Mesendoderm (in vitro differentiated cells): ENCODE data around the gene CERS5.

ENCODE experiments used
- DNase-seq: peaks from one replicate; pipeline ENCODE4 v3.0.0; 2013
- H2AK5ac ChIP-seq: 2 replicates; pipeline ENCODE4 v1.6.1; 2013; ENCODE audit warnings: low read length, inconsistent platforms
- H2BK120ac ChIP-seq: 2 replicates; pipeline ENCODE4 v1.6.1; 2013; ENCODE audit warnings: low read depth, mild to moderate bottlenecking, low read length, moderate library complexity, mixed read lengths
- H2BK15ac ChIP-seq: replicated peaks from 2 replicates; pipeline ENCODE4 v1.6.1; 2013; ENCODE audit warnings: low read depth, mild to moderate bottlenecking, moderate library complexity
- H2BK5ac ChIP-seq: 2 replicates; pipeline ENCODE4 v1.6.1; 2013; ENCODE audit warnings: low read length, inconsistent platforms
- H3K18ac ChIP-seq: 2 replicates; pipeline ENCODE4 v1.6.1; 2013; ENCODE audit warnings: mild to moderate bottlenecking, low read length, mixed read lengths
- H3K23ac ChIP-seq: one replicate; pipeline ENCODE4 v1.6.1; 2013; ENCODE audit warnings: low read length
- H3K27ac ChIP-seq: 2 replicates; pipeline ENCODE4 v1.5.1; 2013; ENCODE audit warnings: low read depth, mild to moderate bottlenecking, inconsistent platforms, low read length, moderate library complexity
- H3K27me3 ChIP-seq: 2 replicates; pipeline ENCODE4 v1.6.1; 2013; ENCODE audit warnings: low read length, control low read depth, mild to moderate bottlenecking, inconsistent platforms; ENCODE audit not compliant: insufficient read depth, poor library complexity
- H3K36me3 ChIP-seq: 2 replicates; pipeline ENCODE4 v1.6.1; 2013; ENCODE audit warnings: low read length, inconsistent platforms; ENCODE audit not compliant: control insufficient read depth, insufficient read depth
- H3K4ac ChIP-seq: one replicate; pipeline ENCODE4 v1.6.1; 2013; ENCODE audit warnings: low read depth, mild to moderate bottlenecking, low read length, moderate library complexity
- H3K4me1 ChIP-seq: 2 replicates; pipeline ENCODE4 v1.6.1; 2013; ENCODE audit warnings: low read depth, low read length, inconsistent platforms; ENCODE audit not compliant: control insufficient read depth
- H3K4me2 ChIP-seq: 2 replicates; pipeline ENCODE4 v1.6.1; 2013; ENCODE audit warnings: low read length
- H3K4me3 ChIP-seq: 2 replicates; pipeline ENCODE4 v1.5.1; 2013; ENCODE audit warnings: mild to moderate bottlenecking, low read length
- H3K56ac ChIP-seq: one replicate; pipeline ENCODE4 v1.6.1; 2013; ENCODE audit warnings: low read length
- H3K79me1 ChIP-seq: 2 replicates; pipeline ENCODE4 v1.6.1; 2013; ENCODE audit warnings: low read length, inconsistent platforms
- H3K79me2 ChIP-seq: 2 replicates; pipeline ENCODE4 v1.6.1; 2013; ENCODE audit warnings: mild to moderate bottlenecking, low read length; ENCODE audit not compliant: control insufficient read depth, insufficient read depth
- H3K9ac ChIP-seq: 2 replicates; pipeline ENCODE4 v1.6.1; 2013; ENCODE audit warnings: low read length, inconsistent platforms
- H4K5ac ChIP-seq: one replicate; pipeline ENCODE4 v1.6.1; 2013; ENCODE audit warnings: low read length
- H4K8ac ChIP-seq: one replicate; pipeline ENCODE4 v1.6.1; 2013; ENCODE audit warnings: low read depth, mild to moderate bottlenecking, control low read depth, low read length, moderate library complexity
- WGBS: extraction: QIAGEN DNeasy Blood & Tissue Kit; methylation state at CpG from one replicate; pipeline ENCODE4 v1.1.7; 2013; ENCODE audit warnings: low lambda C conversion rate, missing lambda C conversion rate; ENCODE audit not compliant: insufficient coverage; ENCODE audit errors: extremely low coverage; 5-methylcytosine and 5-hydroxymethylcytosine counted together

The CERS5 gene

DNA sequence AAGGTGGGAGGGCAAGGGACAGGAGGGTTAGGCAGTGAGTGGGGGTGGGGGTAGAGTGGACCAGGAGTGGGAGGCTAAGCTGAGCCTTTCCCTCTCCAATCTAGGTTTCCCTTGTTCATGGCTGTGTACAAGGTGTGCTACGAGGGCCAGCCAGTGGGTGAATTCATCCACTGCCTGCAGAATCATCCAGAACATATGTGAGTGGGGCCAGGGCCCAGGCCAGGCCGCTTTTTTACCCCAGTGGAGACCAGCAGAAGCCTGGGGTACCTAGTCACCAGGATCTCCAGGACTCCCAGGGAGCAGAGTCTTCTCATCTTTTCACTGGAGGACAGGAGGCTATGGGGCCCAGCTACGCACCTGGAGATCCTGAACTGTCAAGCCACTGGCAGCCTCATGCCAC is 57.9 kb downstream of the CERS5 start:
- no peak overlapping the region for H3K4me3 ChIP-seq
- peak overlapping the region; percentile 36 for H3K9ac ChIP-seq
- no peak overlapping the region for H3K4me2 ChIP-seq
- H3K36me3 ChIP-seq, result no peaks in the 10 kb centered on the region
- peaks cover 2% of the 10 kb centered on the region for H3K79me1 ChIP-seq
- no peak overlapping the region for H2BK15ac ChIP-seq
- no peak overlapping the region for H3K23ac ChIP-seq
- H3K4me1 ChIP-seq, result peaks cover 8% of the 10 kb centered on the region
- no peak overlapping the region for H2BK120ac ChIP-seq
- DNase-seq, result no peak
- no peak overlapping the region for H3K4ac ChIP-seq
- H2AK5ac ChIP-seq, result no peak overlapping the region
- WGBS, result no CpG with 5 or more reads among the region's 3 CpGs
- no peak overlapping the region for H3K27ac ChIP-seq
- no peak overlapping the region for H2BK5ac ChIP-seq
- no peak overlapping the region for H4K5ac ChIP-seq
- peaks cover 5% of the 10 kb centered on the region for H3K79me2 ChIP-seq
- H3K56ac ChIP-seq, result peak overlapping the region; percentile 64
- H3K27me3 ChIP-seq, result no peaks in the 10 kb centered on the region
- no peak overlapping the region for H4K8ac ChIP-seq
- no peak overlapping the region for H3K18ac ChIP-seq

DNA sequence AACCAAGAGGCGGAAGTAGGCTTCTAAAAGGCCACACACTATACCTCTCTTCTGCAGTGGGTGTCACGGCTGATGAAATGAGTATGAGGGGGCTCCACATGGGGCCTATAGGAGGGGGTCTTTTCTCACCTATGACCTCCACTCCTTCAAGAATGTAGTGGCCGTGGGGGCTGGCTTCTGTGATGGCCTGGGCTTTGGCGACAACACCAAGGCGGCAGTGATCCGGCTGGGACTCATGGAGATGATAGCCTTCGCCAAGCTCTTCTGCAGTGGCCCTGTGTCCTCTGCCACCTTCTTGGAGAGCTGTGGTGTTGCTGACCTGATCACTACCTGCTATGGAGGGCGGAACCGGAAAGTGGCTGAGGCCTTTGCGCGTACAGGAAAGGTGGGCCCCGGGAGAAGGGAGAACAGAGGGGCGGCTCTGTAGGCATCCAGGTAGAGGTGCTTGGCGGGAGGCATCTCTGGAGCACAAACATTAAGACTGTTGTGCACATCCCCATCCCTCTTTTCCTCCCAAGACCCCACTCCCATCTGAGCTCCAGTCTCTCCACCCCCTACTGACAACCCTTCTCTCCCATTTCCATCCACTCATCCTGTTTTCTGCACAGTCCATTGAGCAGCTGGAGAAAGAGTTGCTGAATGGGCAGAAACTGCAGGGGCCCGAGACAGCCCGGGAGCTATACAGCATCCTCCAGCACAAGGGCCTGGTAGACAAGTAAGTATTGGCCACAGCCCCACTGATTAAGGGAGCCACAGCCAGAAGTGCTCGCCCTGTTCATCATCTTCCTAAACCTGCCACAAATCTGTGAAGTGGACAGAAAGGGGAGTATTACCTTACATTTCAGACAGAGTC is 59.5 kb downstream of the CERS5 start:
- H3K27ac ChIP-seq, result no peak overlapping the region
- no peak overlapping the region for H3K9ac ChIP-seq
- H3K27me3 ChIP-seq, result no peaks in the 10 kb centered on the region
- DNase-seq, result no peak
- no peaks in the 10 kb centered on the region for H3K79me2 ChIP-seq
- H2BK15ac ChIP-seq, result no peak overlapping the region
- H3K79me1 ChIP-seq, result no peaks in the 10 kb centered on the region
- no peak overlapping the region for H3K23ac ChIP-seq
- no peak overlapping the region for H2BK5ac ChIP-seq
- H3K56ac ChIP-seq, result no peak overlapping the region
- H3K4me1 ChIP-seq, result peaks cover 8% of the 10 kb centered on the region
- no peak overlapping the region for H3K4ac ChIP-seq
- H4K8ac ChIP-seq, result no peak overlapping the region
- H2AK5ac ChIP-seq, result no peak overlapping the region
- H3K36me3 ChIP-seq, result no peaks in the 10 kb centered on the region
- WGBS, result no CpG with 5 or more reads among the region's 17 CpGs
- H2BK120ac ChIP-seq, result no peak overlapping the region
- H4K5ac ChIP-seq, result no peak overlapping the region
- H3K4me3 ChIP-seq, result no peak overlapping the region
- no peak overlapping the region for H3K18ac ChIP-seq
- no peak overlapping the region for H3K4me2 ChIP-seq

DNA sequence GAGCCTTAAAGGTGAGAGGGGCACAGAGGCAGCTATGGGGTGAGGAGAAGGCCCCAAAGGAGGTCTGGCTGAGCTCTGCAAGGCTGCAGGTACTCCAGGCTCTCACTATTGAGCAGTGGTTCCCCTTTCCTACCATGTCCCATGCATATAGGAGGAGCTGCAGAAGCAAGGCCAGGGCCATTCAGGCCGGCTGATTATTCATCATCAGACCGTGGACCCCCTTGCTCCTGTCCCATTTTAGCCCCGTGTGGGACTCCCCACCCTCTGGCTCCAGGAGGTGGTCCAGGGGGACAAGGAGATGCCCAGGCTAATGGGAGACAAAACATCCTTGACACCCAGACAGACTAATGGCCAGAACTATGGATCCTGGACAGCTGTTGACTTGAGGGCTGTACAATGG is 60.3 kb downstream of the CERS5 start:
- H3K79me2 ChIP-seq, result no peaks in the 10 kb centered on the region
- H4K8ac ChIP-seq, result no peak overlapping the region
- no peaks in the 10 kb centered on the region for H3K36me3 ChIP-seq
- H2AK5ac ChIP-seq, result no peak overlapping the region
- H4K5ac ChIP-seq, result no peak overlapping the region
- H3K27ac ChIP-seq, result no peak overlapping the region
- DNase-seq, result no peak
- H2BK5ac ChIP-seq, result no peak overlapping the region
- H2BK120ac ChIP-seq, result no peak overlapping the region
- no peak overlapping the region for H2BK15ac ChIP-seq
- no peak overlapping the region for H3K4me2 ChIP-seq
- no peak overlapping the region for H3K4ac ChIP-seq
- no CpG with 5 or more reads among the region's 3 CpGs for WGBS
- H3K4me1 ChIP-seq, result peaks cover 8% of the 10 kb centered on the region
- H3K27me3 ChIP-seq, result no peaks in the 10 kb centered on the region
- no peak overlapping the region for H3K18ac ChIP-seq
- H3K79me1 ChIP-seq, result no peaks in the 10 kb centered on the region
- no peak overlapping the region for H3K23ac ChIP-seq
- no peak overlapping the region for H3K56ac ChIP-seq
- H3K9ac ChIP-seq, result no peak overlapping the region
- no peak overlapping the region for H3K4me3 ChIP-seq

DNA sequence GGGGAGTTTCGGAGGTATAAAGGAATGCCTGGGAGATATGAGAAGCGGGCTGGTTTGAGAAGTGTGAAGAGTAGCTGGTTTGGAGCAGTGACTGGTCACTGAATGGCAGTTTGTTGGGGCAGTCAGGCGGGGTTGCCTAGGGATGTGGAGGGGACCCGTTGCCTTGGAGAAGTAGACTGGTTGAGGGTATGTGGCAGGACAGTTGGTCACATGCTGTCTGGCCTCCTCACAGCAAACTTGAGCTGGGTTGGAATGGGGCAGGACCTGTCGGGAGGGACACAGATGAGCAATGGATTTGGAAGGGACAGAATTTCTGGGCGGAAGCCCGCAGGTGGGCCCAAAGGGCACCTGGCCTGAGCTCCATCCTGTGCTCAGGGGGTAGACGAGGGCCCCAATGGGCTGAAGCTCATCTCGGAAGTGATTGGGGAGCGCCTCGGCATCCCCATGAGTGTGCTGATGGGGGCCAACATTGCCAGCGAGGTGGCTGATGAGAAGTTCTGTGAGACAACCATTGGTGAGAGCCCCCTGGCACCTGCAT is 61.2 kb downstream of the CERS5 start:
- H2AK5ac ChIP-seq, result no peak overlapping the region
- H3K36me3 ChIP-seq, result no peaks in the 10 kb centered on the region
- no peak overlapping the region for H4K8ac ChIP-seq
- no peak overlapping the region for H3K9ac ChIP-seq
- H3K4ac ChIP-seq, result no peak overlapping the region
- no peak overlapping the region for H4K5ac ChIP-seq
- no peak overlapping the region for H3K27ac ChIP-seq
- peaks cover 6% of the 10 kb centered on the region for H3K4me1 ChIP-seq
- H2BK120ac ChIP-seq, result no peak overlapping the region
- no CpG with 5 or more reads among the region's 12 CpGs for WGBS
- no peaks in the 10 kb centered on the region for H3K79me2 ChIP-seq
- no peak overlapping the region for H3K56ac ChIP-seq
- H2BK15ac ChIP-seq, result no peak overlapping the region
- DNase-seq, result no peak
- no peak overlapping the region for H3K4me2 ChIP-seq
- no peak overlapping the region for H3K4me3 ChIP-seq
- H3K23ac ChIP-seq, result no peak overlapping the region
- H3K18ac ChIP-seq, result no peak overlapping the region
- no peak overlapping the region for H2BK5ac ChIP-seq
- no peaks in the 10 kb centered on the region for H3K27me3 ChIP-seq
- no peaks in the 10 kb centered on the region for H3K79me1 ChIP-seq

DNA sequence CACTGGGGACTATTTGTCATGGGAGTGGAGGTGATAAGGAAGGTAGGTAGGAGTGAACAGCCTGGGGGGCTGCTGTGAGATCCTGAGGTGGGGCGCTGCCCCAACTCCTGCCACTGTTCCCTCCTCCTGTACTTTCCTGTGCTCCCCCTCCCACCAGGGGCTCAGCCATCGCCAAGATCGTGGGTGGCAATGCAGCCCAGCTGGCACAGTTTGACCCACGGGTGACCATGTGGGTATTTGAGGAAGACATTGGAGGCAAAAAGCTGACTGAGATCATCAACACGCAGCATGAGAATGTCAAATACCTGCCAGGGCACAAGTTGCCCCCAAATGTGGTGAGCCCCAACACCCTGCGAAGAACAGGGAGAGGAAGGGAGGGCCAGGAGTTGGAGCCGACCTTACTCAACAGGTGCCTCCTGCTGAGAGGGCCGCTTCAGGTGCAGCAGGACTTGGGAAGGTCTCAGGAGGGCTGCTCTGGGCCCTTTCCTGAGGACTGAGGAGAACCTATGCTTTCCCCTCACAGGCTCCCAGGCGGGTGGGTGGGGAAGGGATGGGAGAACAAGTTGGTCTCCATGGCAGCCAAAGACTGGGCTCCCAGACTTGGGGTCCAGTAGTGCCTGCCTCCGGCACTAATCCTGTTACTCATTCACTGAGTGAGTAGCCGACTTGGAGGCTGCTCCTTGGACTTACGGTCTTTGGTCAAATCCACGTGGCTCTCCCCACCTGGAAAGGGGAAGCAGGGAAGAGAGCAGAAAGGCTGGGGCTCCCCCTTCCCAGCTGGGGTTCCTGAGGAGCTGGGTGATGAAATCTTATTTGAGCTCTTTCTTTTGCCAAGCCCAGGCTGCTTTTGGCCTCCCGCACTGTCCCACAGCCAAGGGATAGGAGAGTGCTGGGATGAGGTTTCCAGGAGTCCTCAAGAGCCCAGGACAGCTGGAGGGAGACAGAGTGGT is 62.5 kb downstream of the CERS5 start:
- no peak overlapping the region for H2BK5ac ChIP-seq
- no peaks in the 10 kb centered on the region for H3K4me1 ChIP-seq
- no peak overlapping the region for H2BK120ac ChIP-seq
- H3K23ac ChIP-seq, result no peak overlapping the region
- H3K27me3 ChIP-seq, result no peaks in the 10 kb centered on the region
- H4K8ac ChIP-seq, result no peak overlapping the region
- no peaks in the 10 kb centered on the region for H3K79me1 ChIP-seq
- DNase-seq, result no peak
- H3K4me3 ChIP-seq, result no peak overlapping the region
- no peak overlapping the region for H2BK15ac ChIP-seq
- H3K56ac ChIP-seq, result no peak overlapping the region
- H2AK5ac ChIP-seq, result no peak overlapping the region
- H3K4ac ChIP-seq, result no peak overlapping the region
- no peak overlapping the region for H3K18ac ChIP-seq
- no peak overlapping the region for H3K9ac ChIP-seq
- no peak overlapping the region for H4K5ac ChIP-seq
- H3K36me3 ChIP-seq, result peaks cover 3% of the 10 kb centered on the region
- no CpG with 5 or more reads among the region's 14 CpGs for WGBS
- no peak overlapping the region for H3K27ac ChIP-seq
- no peaks in the 10 kb centered on the region for H3K79me2 ChIP-seq
- H3K4me2 ChIP-seq, result no peak overlapping the region
